H1 (cell line): ENCODE data around the gene SPTBN1. TPM values are rescaled to one million over a fixed set of nuclear protein-coding genes. Genes with fewer than 3 reads are reported as not detected.

Source experiments
- CTCF ChIA-PET: fragments of 300-600 bp; sonication (Branson Sonifier 250); formaldehyde crosslinking; loops from one replicate; lab custom pipeline; 2021; ENCODE audit not compliant: partially characterized antibody; lab: Charles Lee
- POLR2A ChIA-PET: fragments of 300-600 bp; sonication (Branson Sonifier 250); formaldehyde crosslinking; loops from one replicate; lab custom pipeline; 2021; ENCODE audit warnings: inconsistent platforms; ENCODE audit not compliant: partially characterized antibody; lab: Charles Lee
- DNase-seq, 2 experiments: peaks; one replicate each; pipeline versions ENCODE4 v3.0.0 to v3.0.0-alpha.2; 2010 to 2022; ENCODE audit warnings: low spot score in 2 of 2, low read depth in 1 of 2, mixed read lengths in 1 of 2
- FAIRE-seq: peaks from 2 replicates; lab custom pipeline; 2011; peaks lifted over from hg19 to GRCh38; lab: Jason Lieb, UNC
- H2AFZ ChIP-seq: 2 replicates; pipeline ENCODE4 v1.8.1; 2012; ENCODE audit warnings: low read length, inconsistent platforms
- H2AK5ac ChIP-seq: 2 replicates; pipeline ENCODE4 v1.6.1; 2013; ENCODE audit warnings: low read depth, low read length
- H2BK120ac ChIP-seq: replicated peaks from 2 replicates; pipeline ENCODE3; 2013; ENCODE audit warnings: low read depth, low read length, inconsistent platforms
- H2BK12ac ChIP-seq: 2 replicates; pipeline ENCODE4 v1.6.1; 2013; ENCODE audit warnings: low read depth, low read length
- H2BK15ac ChIP-seq: 2 replicates; pipeline ENCODE4 v1.6.1; 2013; ENCODE audit warnings: low read length
- H2BK20ac ChIP-seq: 2 replicates; pipeline ENCODE4 v1.6.1; 2013; ENCODE audit warnings: low read length
- H2BK5ac ChIP-seq: 2 replicates; pipeline ENCODE4 v1.6.1; 2013; ENCODE audit warnings: low read depth, low read length
- H3K14ac ChIP-seq: 2 replicates; pipeline ENCODE4 v1.6.1; 2013; ENCODE audit warnings: inconsistent platforms; ENCODE audit not compliant: insufficient read length
- H3K18ac ChIP-seq: 2 replicates; pipeline ENCODE4 v1.6.1; 2013; ENCODE audit warnings: low read length; ENCODE audit errors: extremely low read depth
- H3K23ac ChIP-seq: 2 replicates; pipeline ENCODE4 v1.6.1; 2013; ENCODE audit warnings: inconsistent platforms; ENCODE audit not compliant: insufficient read length
- H3K23me2 ChIP-seq: 2 replicates; pipeline ENCODE4 v1.6.1; 2013; ENCODE audit warnings: low read depth, low read length
- H3K27ac ChIP-seq: 2 replicates; pipeline ENCODE4 v1.6.1; 2011; ENCODE audit warnings: low read depth, low read length, inconsistent platforms
- H3K27me3 ChIP-seq, 4 experiments: replicated peaks in 1 of 4; 1 replicate in 1 of 4; 2 replicates in 3 of 4; pipeline versions ENCODE4 v1.6.1 to v1.8.1; 2011 to 2013; ENCODE audit warnings: low read length in 3 of 4, mild to moderate bottlenecking in 3 of 4, inconsistent platforms in 2 of 4, mixed read lengths in 2 of 4, moderate library complexity in 1 of 4; ENCODE audit not compliant: control insufficient read depth in 3 of 4, insufficient read depth in 3 of 4; ENCODE audit errors: extremely low read depth in 1 of 4
- H3K36me3 ChIP-seq, 4 experiments: 2 replicates each; pipeline versions ENCODE4 v1.6.1 to v1.8.1; 2011 to 2013; ENCODE audit warnings: mild to moderate bottlenecking in 4 of 4, low read length in 3 of 4, moderate library complexity in 2 of 4, control low read depth in 1 of 4, inconsistent platforms in 1 of 4; ENCODE audit not compliant: insufficient read depth in 4 of 4, control insufficient read depth in 2 of 4
- H3K4ac ChIP-seq: replicated peaks from 2 replicates; pipeline ENCODE3; 2013; ENCODE audit warnings: low read length, low read depth, mixed read lengths, inconsistent platforms; ENCODE audit not compliant: insufficient read length
- H3K4me1 ChIP-seq, 4 experiments: replicated peaks in 1 of 4; 1 replicate in 1 of 4; 2 replicates in 3 of 4; pipeline versions ENCODE4 v1.6.1 to v1.8.1; 2011 to 2013; ENCODE audit warnings: low read length in 3 of 4, inconsistent platforms in 2 of 4, mixed read lengths in 1 of 4; ENCODE audit not compliant: insufficient read depth in 4 of 4, control insufficient read depth in 3 of 4
- H3K4me2 ChIP-seq, 2 experiments: 2 replicates each; pipeline versions ENCODE4 v1.6.1 to v1.8.1; 2011 to 2013; ENCODE audit warnings: low read depth in 2 of 2, low read length in 2 of 2, control low read depth in 1 of 2, inconsistent platforms in 1 of 2, mild to moderate bottlenecking in 1 of 2; ENCODE audit not compliant: insufficient read depth in 1 of 2
- H3K4me3 ChIP-seq, 4 experiments: fragments of 200-600, 300-600 bp in 1 of 4; sonication (generic), shearing (Covaris generic), sonication (Bioruptor Twin) in 1 of 4; 2 replicates each; pipeline versions ENCODE4 v1.5.1 to v1.8.1; 2011 to 2016; ENCODE audit warnings: low read length in 4 of 4, low read depth in 3 of 4, control low read depth in 2 of 4, inconsistent platforms in 2 of 4, mild to moderate bottlenecking in 2 of 4, mixed read lengths in 1 of 4, moderate library complexity in 1 of 4; ENCODE audit not compliant: insufficient read depth in 2 of 4; ENCODE audit errors: extremely low read depth in 1 of 4
- H3K56ac ChIP-seq: replicated peaks from 2 replicates; pipeline ENCODE3; 2013; ENCODE audit warnings: low read depth, mild to moderate bottlenecking, mixed read lengths, low read length, inconsistent platforms; ENCODE audit not compliant: insufficient read length
- H3K79me1 ChIP-seq: 2 replicates; pipeline ENCODE4 v1.6.1; 2013; ENCODE audit warnings: low read depth, low read length, control low read depth
- H3K79me2 ChIP-seq, 2 experiments: 2 replicates each; pipeline versions ENCODE4 v1.6.1 to v1.8.1; 2012 to 2013; ENCODE audit warnings: low read length in 2 of 2, mild to moderate bottlenecking in 2 of 2, inconsistent platforms in 1 of 2; ENCODE audit not compliant: insufficient read depth in 2 of 2, control insufficient read depth in 1 of 2
- H3K9ac ChIP-seq, 4 experiments: replicated peaks in 1 of 4; 1 replicate in 1 of 4; 2 replicates in 3 of 4; pipeline versions ENCODE4 v1.6.1 to v1.8.1; 2011 to 2013; ENCODE audit warnings: low read depth in 3 of 4, low read length in 3 of 4, control low read depth in 2 of 4, mild to moderate bottlenecking in 2 of 4, moderate library complexity in 2 of 4, inconsistent platforms in 1 of 4; ENCODE audit errors: extremely low read depth in 1 of 4
- H3K9me3 ChIP-seq, 2 experiments: 2 replicates each; pipeline versions ENCODE4 v1.6.1 to v1.8.1; 2012 to 2013; ENCODE audit warnings: mild to moderate bottlenecking in 2 of 2, moderate library complexity in 2 of 2, control low read depth in 1 of 2, inconsistent platforms in 1 of 2, low read depth in 1 of 2, low read length in 1 of 2, mixed read lengths in 1 of 2; ENCODE audit not compliant: insufficient read depth in 2 of 2
- H4K20me1 ChIP-seq, 2 experiments: replicated peaks in 1 of 2; 2 replicates each; pipeline versions ENCODE3 to v1.8.1; 2011 to 2013; ENCODE audit warnings: inconsistent platforms in 2 of 2, low read length in 2 of 2, mild to moderate bottlenecking in 1 of 2; ENCODE audit not compliant: insufficient read depth in 2 of 2, control insufficient read depth in 1 of 2
- H4K5ac ChIP-seq: 2 replicates; pipeline ENCODE4 v1.6.1; 2013; ENCODE audit warnings: low read length, low read depth, mixed read lengths, inconsistent platforms; ENCODE audit not compliant: insufficient read length
- H4K8ac ChIP-seq: 2 replicates; pipeline ENCODE4 v1.8.0; 2013; ENCODE audit warnings: mild to moderate bottlenecking, moderate library complexity, low read length, inconsistent platforms; ENCODE audit not compliant: insufficient read depth; ENCODE audit errors: extremely low read depth
- H4K91ac ChIP-seq: replicated peaks from 2 replicates; pipeline ENCODE3; 2013; ENCODE audit warnings: low read length, mixed read lengths, inconsistent platforms; ENCODE audit not compliant: insufficient read length
- HDAC6 ChIP-seq: IDR thresholded peaks from one replicate; pipeline ENCODE4 v1.7.1; 2012; ENCODE audit warnings: low read depth, mild to moderate bottlenecking, inconsistent platforms, low read length, moderate library complexity
- POLR2A ChIP-seq, 2 experiments: IDR thresholded peaks; 1 replicate in 1 of 2; 2 replicates in 1 of 2; pipeline ENCODE4 v1.6.1; 2011; ENCODE audit warnings: low read depth in 2 of 2, low read length in 2 of 2, mild to moderate bottlenecking in 2 of 2; ENCODE audit errors: control extremely low read depth in 1 of 2
- RAD21 ChIP-seq, 2 experiments: IDR thresholded peaks in 1 of 2; conservative IDR thresholded peaks in 1 of 2; 2 replicates each; pipeline ENCODE4 v1.6.1; 2011; ENCODE audit warnings: low read depth in 2 of 2, low read length in 2 of 2, improper control_type of control experiment in 1 of 2, inconsistent platforms in 1 of 2, mild to moderate bottlenecking in 1 of 2, moderate library complexity in 1 of 2
- TAF1 ChIP-seq: IDR thresholded peaks from 2 replicates; pipeline ENCODE4 v1.6.1; 2011; ENCODE audit warnings: mild to moderate bottlenecking, low read depth, low read length
- TAF7 ChIP-seq: optimal IDR thresholded peaks from 2 replicates; pipeline ENCODE3; 2011; ENCODE audit warnings: low read depth, mild to moderate bottlenecking, inconsistent platforms, low read length, moderate library complexity, borderline replicate concordance
- WGBS, 2 experiments: shearing (Covaris generic) in 1 of 2; methylation state at CpG; one replicate each; pipeline versions ENCODE4 v1.1.6 to v1.1.7; 2013 to 2015; ENCODE audit warnings: low lambda C conversion rate in 2 of 2, mixed read lengths in 2 of 2, inconsistent platforms in 1 of 2, low coverage in 1 of 2, missing lambda C conversion rate in 1 of 2; ENCODE audit not compliant: insufficient replicate concordance in 2 of 2, insufficient coverage in 1 of 2, insufficient read length in 1 of 2; ENCODE audit errors: extremely low coverage in 1 of 2, missing lambda C conversion rate in 1 of 2; 5-methylcytosine and 5-hydroxymethylcytosine counted together
- polyA plus RNA-seq, 7 experiments: library from polyadenylated mRNA; depleted of rRNA in 3 of 7; stranded (reverse) in 5 of 7; unstranded in 2 of 7; fragments of >200 nt in 5 of 7; fragments of 200-250 nt in 2 of 7; gene quantifications; 1 replicate in 5 of 7; 2 replicates in 1 of 7; 4 replicates in 1 of 7; pipeline versions ENCODE4 v1.2.1 to v1.2.3, GENCODE V29; 2011 to 2013; ENCODE audit warnings: missing spikeins in 2 of 7, mixed read lengths in 2 of 7
- total RNA-seq: library from RNA; stranded (reverse); fragmentation: NEBNext Ultra II Directional; extraction: Animal tissue kit (Norgen Biotek cat#: 25700); gene quantifications from 2 replicates; pipeline ENCODE4 v1.2.1, GENCODE V29; 2021
- TF ChIP-seq, protein P1 (sequence below): IDR thresholded peaks from 2 replicates; pipeline ENCODE4 v1.6.1; 2011; ENCODE audit warnings: low read length, improper control_type of control experiment
- TF ChIP-seq, protein P2 (sequence below), 3 experiments: IDR thresholded peaks; 1 replicate in 2 of 3; 2 replicates in 1 of 3; pipeline versions ENCODE4 v1.5.1 to v1.6.1; 2011; ENCODE audit warnings: low read length in 3 of 3, mild to moderate bottlenecking in 3 of 3, inconsistent platforms in 2 of 3, low read depth in 1 of 3, moderate library complexity in 1 of 3; ENCODE audit not compliant: insufficient read depth in 1 of 3; ENCODE audit errors: control extremely low read depth in 1 of 3

The SPTBN1 gene
- total and polyA plus RNA-seq, 2 of the 8 experiments (the other 6 are each of a cell fraction or from before 2014, with no cell fraction given) = 31.8 to 180 TPM

GRCh38 chr2:54492335-54492734 lies 36.2 kb downstream of the SPTBN1 start:
- Histone ChIP-seq H2AK5ac (no peak overlapping the region), H3K4me1 (peaks cover 0 to 3% (median under 1%) of the 10 kb centered on the region in 4 experiments; a peak in 1 of 7 replicates), H3K79me1 (no peaks in the 10 kb centered on the region), H3K4me2 (no peak overlapping the region), H3K27me3 (no peaks in the 10 kb centered on the region), H2BK15ac (no peak overlapping the region), H2BK20ac (no peak overlapping the region), H3K18ac (no peak overlapping the region), H3K23me2 (no peaks in the 10 kb centered on the region), H3K36me3 (no peaks in the 10 kb centered on the region; a peak in 3 of 8 replicates), H2BK12ac (no peak overlapping the region), H3K9me3 (no peaks in the 10 kb centered on the region), H3K56ac (no peak overlapping the region), H2BK5ac (no peak overlapping the region), H4K91ac (no peak overlapping the region), H3K79me2 (no peaks in the 10 kb centered on the region), H3K4me3 (no peak overlapping the region), H3K23ac (no peak overlapping the region), H3K4ac (no peak overlapping the region), H4K8ac (no peak overlapping the region), H3K27ac (no peak overlapping the region), H3K14ac (no peak overlapping the region), H2BK120ac (no peak overlapping the region), H3K9ac (no peak overlapping the region), H4K5ac (no peak overlapping the region), H4K20me1 (no peaks in the 10 kb centered on the region), H2AFZ (no peak overlapping the region)
- no peak for TF ChIP-seq TAF1
- TF ChIP-seq TAF7 = no peak
- no peak for TF ChIP-seq POLR2A (IDR thresholded peaks at IDR 0.05; ENCODE audit: control extremely low read depth in 1 of 2, low read depth in 2 of 2, low read length in 2 of 2)
- TF ChIP-seq, protein P1, sequence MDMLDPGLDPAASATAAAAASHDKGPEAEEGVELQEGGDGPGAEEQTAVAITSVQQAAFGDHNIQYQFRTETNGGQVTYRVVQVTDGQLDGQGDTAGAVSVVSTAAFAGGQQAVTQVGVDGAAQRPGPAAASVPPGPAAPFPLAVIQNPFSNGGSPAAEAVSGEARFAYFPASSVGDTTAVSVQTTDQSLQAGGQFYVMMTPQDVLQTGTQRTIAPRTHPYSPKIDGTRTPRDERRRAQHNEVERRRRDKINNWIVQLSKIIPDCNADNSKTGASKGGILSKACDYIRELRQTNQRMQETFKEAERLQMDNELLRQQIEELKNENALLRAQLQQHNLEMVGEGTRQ = no peak
- no peak for TF ChIP-seq HDAC6
- TF ChIP-seq RAD21 (IDR thresholded peaks at IDR 0.05 in 1 of 2, conservative IDR thresholded peaks at IDR 0.05 in 1 of 2; ENCODE audit: low read depth in 2 of 2, low read length in 2 of 2) = no peak
- TF ChIP-seq, protein P2, sequence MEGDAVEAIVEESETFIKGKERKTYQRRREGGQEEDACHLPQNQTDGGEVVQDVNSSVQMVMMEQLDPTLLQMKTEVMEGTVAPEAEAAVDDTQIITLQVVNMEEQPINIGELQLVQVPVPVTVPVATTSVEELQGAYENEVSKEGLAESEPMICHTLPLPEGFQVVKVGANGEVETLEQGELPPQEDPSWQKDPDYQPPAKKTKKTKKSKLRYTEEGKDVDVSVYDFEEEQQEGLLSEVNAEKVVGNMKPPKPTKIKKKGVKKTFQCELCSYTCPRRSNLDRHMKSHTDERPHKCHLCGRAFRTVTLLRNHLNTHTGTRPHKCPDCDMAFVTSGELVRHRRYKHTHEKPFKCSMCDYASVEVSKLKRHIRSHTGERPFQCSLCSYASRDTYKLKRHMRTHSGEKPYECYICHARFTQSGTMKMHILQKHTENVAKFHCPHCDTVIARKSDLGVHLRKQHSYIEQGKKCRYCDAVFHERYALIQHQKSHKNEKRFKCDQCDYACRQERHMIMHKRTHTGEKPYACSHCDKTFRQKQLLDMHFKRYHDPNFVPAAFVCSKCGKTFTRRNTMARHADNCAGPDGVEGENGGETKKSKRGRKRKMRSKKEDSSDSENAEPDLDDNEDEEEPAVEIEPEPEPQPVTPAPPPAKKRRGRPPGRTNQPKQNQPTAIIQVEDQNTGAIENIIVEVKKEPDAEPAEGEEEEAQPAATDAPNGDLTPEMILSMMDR (IDR thresholded peaks at IDR 0.05; ENCODE audit: control extremely low read depth in 1 of 3, insufficient read depth in 1 of 3, low read depth in 1 of 3, low read length in 3 of 3) = no peak
- FAIRE-seq (no peak), DNase-seq (no peak)
- ChIA-PET CTCF (interaction anchor here (0.6 to 4.3 kb wide), 2 partner anchors 10 to 594 kb away, joined by 3 to 24 read pairs; no protein-coding TSS in a partner anchor), POLR2A (interaction anchor here (1.3 kb wide), 1 partner anchor 66 kb away, joined by 3 read pairs; no protein-coding TSS in a partner anchor)
- 83% methylated on average over 2 of the region's 2 CpGs; no CpG with 5 or more reads in 1 of the 2 experiments for WGBS, 2 experiments
